AG09309 (cell line): ENCODE measurements around the gene RASIP1.

Experiments
- DNase-seq: peaks from one replicate; pipeline ENCODE4 v3.0.0-alpha.2; 2010; ENCODE audit warnings: low read depth
- H3K4me3 ChIP-seq: 2 replicates; pipeline ENCODE4 v1.5.1; 2011; ENCODE audit warnings: mild to moderate bottlenecking, low read depth, low read length, moderate library complexity; ENCODE audit not compliant: control insufficient read depth
- TF ChIP-seq, protein P1 (sequence below): IDR thresholded peaks from 2 replicates; pipeline ENCODE4 v1.5.1; 2011; ENCODE audit warnings: mild to moderate bottlenecking, low read depth, low read length, inconsistent platforms; ENCODE audit not compliant: insufficient read depth, control insufficient read depth; ENCODE audit errors: missing control alignments

The RASIP1 gene

GRCh38 chr19:48760504-48761205, 20.2 kb upstream of the RASIP1 start:
- no peak for DNase-seq
- TF ChIP-seq, protein P1, sequence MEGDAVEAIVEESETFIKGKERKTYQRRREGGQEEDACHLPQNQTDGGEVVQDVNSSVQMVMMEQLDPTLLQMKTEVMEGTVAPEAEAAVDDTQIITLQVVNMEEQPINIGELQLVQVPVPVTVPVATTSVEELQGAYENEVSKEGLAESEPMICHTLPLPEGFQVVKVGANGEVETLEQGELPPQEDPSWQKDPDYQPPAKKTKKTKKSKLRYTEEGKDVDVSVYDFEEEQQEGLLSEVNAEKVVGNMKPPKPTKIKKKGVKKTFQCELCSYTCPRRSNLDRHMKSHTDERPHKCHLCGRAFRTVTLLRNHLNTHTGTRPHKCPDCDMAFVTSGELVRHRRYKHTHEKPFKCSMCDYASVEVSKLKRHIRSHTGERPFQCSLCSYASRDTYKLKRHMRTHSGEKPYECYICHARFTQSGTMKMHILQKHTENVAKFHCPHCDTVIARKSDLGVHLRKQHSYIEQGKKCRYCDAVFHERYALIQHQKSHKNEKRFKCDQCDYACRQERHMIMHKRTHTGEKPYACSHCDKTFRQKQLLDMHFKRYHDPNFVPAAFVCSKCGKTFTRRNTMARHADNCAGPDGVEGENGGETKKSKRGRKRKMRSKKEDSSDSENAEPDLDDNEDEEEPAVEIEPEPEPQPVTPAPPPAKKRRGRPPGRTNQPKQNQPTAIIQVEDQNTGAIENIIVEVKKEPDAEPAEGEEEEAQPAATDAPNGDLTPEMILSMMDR = no peak
- H3K4me3 ChIP-seq = no peak overlapping the region

DNA sequence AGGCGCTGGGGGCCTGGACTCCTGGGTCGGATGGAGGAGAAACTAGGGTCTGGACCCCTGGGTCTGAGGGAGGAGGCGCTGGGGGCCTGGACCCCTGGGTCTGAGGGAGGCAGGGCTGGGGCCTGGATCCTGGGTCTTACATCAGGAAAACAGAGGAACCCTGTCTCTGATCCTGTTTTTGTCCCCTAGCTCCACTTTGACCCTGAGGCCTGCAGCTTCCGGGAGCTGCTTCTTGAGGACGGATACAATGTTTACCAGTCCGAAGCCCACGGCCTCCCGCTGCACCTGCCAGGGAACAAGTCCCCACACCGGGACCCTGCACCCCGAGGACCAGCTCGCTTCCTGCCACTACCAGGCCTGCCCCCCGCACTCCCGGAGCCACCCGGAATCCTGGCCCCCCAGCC, 17.3 kb upstream of the RASIP1 start:
- TF ChIP-seq, protein P1 = no peak
- no peak for DNase-seq
- no peak overlapping the region for H3K4me3 ChIP-seq

GRCh38 chr19:48757089-48757675, 16.8 kb upstream of the RASIP1 start:
- no peak for DNase-seq
- TF ChIP-seq, protein P1 = no peak
- no peak overlapping the region for H3K4me3 ChIP-seq

- no peak for DNase-seq
- no peak overlapping the region for H3K4me3 ChIP-seq
- TF ChIP-seq, protein P1 = no peak
Measured at GRCh38 chr19:48756686-48757085, 16.3 kb upstream of the RASIP1 start.

GRCh38 chr19:48756212-48756611, 15.8 kb upstream of the RASIP1 start:
- no peak for DNase-seq
- no peak overlapping the region for H3K4me3 ChIP-seq
- TF ChIP-seq, protein P1 = no peak

GRCh38 chr19:48755787-48756186, 15.4 kb upstream of the RASIP1 start:
- no peak overlapping the region for H3K4me3 ChIP-seq
- DNase-seq = no peak
- TF ChIP-seq, protein P1 = no peak
